HepG2 (cell line): ENCODE measurements around the gene SCMH1. TPM values are rescaled to one million over a fixed set of nuclear protein-coding genes. Genes with fewer than 3 reads are reported as not detected.
A peak's percentile ranks its signal among the peaks of the same experiment; 100 is the strongest.
"Not testable (repeated sequence)": the region's sequence is repeated elsewhere in the genome, so short reads cannot be mapped to it uniquely, and the experiment has no call there.

Experiments
- ATAC-seq: fragments of 200-7000 bp; cut with Tn5 transposase; 3 replicates; pipeline ENCODE4 v1.9.1; 2020; ENCODE audit warnings: mild to moderate bottlenecking, moderate library complexity
- BruUV-seq: library from RNA; stranded (reverse); fragments of 400-500 nt; replicated peaks from 2 replicates; lab custom pipeline; 2021; lab: Mats Ljungman, UMichigan
- CTCF ChIA-PET: fragments of 300-600 bp; formaldehyde crosslinking; extraction: SDS; loops from one replicate; lab custom pipeline; 2021; ENCODE audit warnings: low total read pairs, inconsistent platforms, low intra/inter-chr PET ratio; lab: Yijun Ruan, JAX
- POLR2A ChIA-PET: fragments of 350-600 bp; sonication (Branson Sonifier 250); formaldehyde crosslinking; loops from one replicate; lab custom pipeline; 2020; ENCODE audit warnings: antibody characterized with exemption, inconsistent platforms; lab: Yijun Ruan, JAX
- DNase-seq: peaks from one replicate; pipeline ENCODE4 v3.0.0-alpha.2; 2015; ENCODE audit warnings: low spot score
- FAIRE-seq: peaks from 3 replicates; lab custom pipeline; 2011; peaks lifted over from hg19 to GRCh38; lab: Jason Lieb, UNC
- H2AFZ ChIP-seq: one replicate; pipeline ENCODE4 v1.6.1; 2011; ENCODE audit warnings: low read length, inconsistent platforms
- H3K27ac ChIP-seq: fragments of 300-600 bp; 3 replicates; pipeline ENCODE4 v1.8.0; 2011; ENCODE audit warnings: mixed run types, mild to moderate bottlenecking, mixed read lengths, low read length, inconsistent platforms; ENCODE audit not compliant: insufficient read depth; ENCODE audit errors: extremely low read length
- H3K27me3 ChIP-seq, 2 experiments: fragments of 200-600 bp in 1 of 2; 2 replicates in 1 of 2; 3 replicates in 1 of 2; pipeline versions ENCODE4 v1.6.0 to v1.8.0; 2011; ENCODE audit warnings: low read length in 2 of 2, mild to moderate bottlenecking in 2 of 2, moderate library complexity in 2 of 2, inconsistent platforms in 1 of 2; ENCODE audit not compliant: insufficient read depth in 2 of 2, control insufficient read depth in 1 of 2
- H3K36me3 ChIP-seq, 2 experiments: fragments of 200-600 bp in 1 of 2; replicated peaks in 1 of 2; 2 replicates in 1 of 2; 3 replicates in 1 of 2; pipeline versions ENCODE4 v1.5.1 to v1.8.0; 2011; ENCODE audit warnings: low read length in 2 of 2, inconsistent platforms in 1 of 2; ENCODE audit not compliant: insufficient read depth in 2 of 2, control insufficient read depth in 1 of 2
- H3K4me1 ChIP-seq: 2 replicates; pipeline ENCODE4 v1.5.1; 2012; ENCODE audit warnings: low read length, inconsistent platforms; ENCODE audit not compliant: insufficient read depth
- H3K4me2 ChIP-seq: 2 replicates; pipeline ENCODE4 v1.6.0; 2011; ENCODE audit warnings: low read depth, low read length, inconsistent platforms
- H3K4me3 ChIP-seq, 3 experiments: fragments of 200-600 bp in 1 of 3; sonication (generic), shearing (Covaris generic) in 1 of 3; replicated peaks in 1 of 3; 2 replicates each; pipeline ENCODE4 v1.5.1; 2011 to 2016; ENCODE audit warnings: low read length in 3 of 3, inconsistent platforms in 2 of 3, low read depth in 2 of 3, mild to moderate bottlenecking in 2 of 3, control low read depth in 1 of 3, mixed read lengths in 1 of 3; ENCODE audit not compliant: insufficient read depth in 1 of 3
- H3K79me2 ChIP-seq: one replicate; pipeline ENCODE4 v1.6.1; 2011; ENCODE audit warnings: low read length, inconsistent platforms; ENCODE audit not compliant: insufficient read depth
- H3K9ac ChIP-seq: 2 replicates; pipeline ENCODE4 v1.6.0; 2011; ENCODE audit warnings: mild to moderate bottlenecking, low read depth, low read length, inconsistent platforms; ENCODE audit not compliant: insufficient read depth
- H3K9me3 ChIP-seq: 2 replicates; pipeline ENCODE4 v1.5.1; 2012; ENCODE audit warnings: mild to moderate bottlenecking, low read length
- H4K20me1 ChIP-seq: 2 replicates; pipeline ENCODE4 v1.6.0; 2011; ENCODE audit warnings: inconsistent platforms, mild to moderate bottlenecking, low read length, moderate library complexity; ENCODE audit not compliant: insufficient read depth
- ARID5B ChIP-seq: IDR thresholded peaks from 2 replicates; pipeline ENCODE4 v1.4.0; 2020; ENCODE audit warnings: mild to moderate bottlenecking, missing genetic modification reagents
- BHLHE40 ChIP-seq: IDR thresholded peaks from 2 replicates; pipeline ENCODE4 v1.6.1; 2011; ENCODE audit warnings: low read length, improper control_type of control experiment
- HDAC1 ChIP-seq: sonication (generic); formaldehyde crosslinking; IDR thresholded peaks from 2 replicates; pipeline ENCODE4 v1.5.1; 2020; ENCODE audit warnings: mild to moderate bottlenecking, missing genetic modification reagents
- MAFF ChIP-seq: IDR thresholded peaks from 2 replicates; pipeline ENCODE4 v1.6.1; 2011; ENCODE audit warnings: low read depth, low read length, improper control_type of control experiment
- MED1 ChIP-seq: sonication (generic); formaldehyde crosslinking; IDR thresholded peaks from 2 replicates; pipeline ENCODE4 v1.4.0; 2020; ENCODE audit warnings: missing genetic modification reagents
- MIXL1 ChIP-seq: IDR thresholded peaks from 2 replicates; pipeline ENCODE4 v1.6.1; 2016
- MXD4 ChIP-seq: IDR thresholded peaks from 2 replicates; pipeline ENCODE4 v1.6.1; 2016; ENCODE audit warnings: mild to moderate bottlenecking, missing biosample characterization, missing genetic modification reagents
- RFX5 ChIP-seq: IDR thresholded peaks from 2 replicates; pipeline ENCODE4 v1.6.1; 2011; ENCODE audit warnings: low read depth, low read length, improper control_type of control experiment
- TBX2 ChIP-seq: sonication (generic); formaldehyde crosslinking; IDR thresholded peaks from 2 replicates; pipeline ENCODE4 v1.5.0; 2020; ENCODE audit warnings: missing genetic modification reagents, mild to moderate bottlenecking, borderline replicate concordance
- TCF7 ChIP-seq: sonication (generic); IDR thresholded peaks from 2 replicates; pipeline ENCODE4 v1.6.1; 2016; ENCODE audit warnings: antibody characterized with exemption, low read depth
- ZKSCAN8 ChIP-seq: IDR thresholded peaks from 2 replicates; pipeline ENCODE4 v1.6.1; 2016; ENCODE audit warnings: borderline replicate concordance, missing genetic modification reagents, missing compliant biosample characterization
- ZNF121 ChIP-seq: sonication (generic); formaldehyde crosslinking; IDR thresholded peaks from 2 replicates; pipeline ENCODE4 v1.5.0; 2020; ENCODE audit warnings: mild to moderate bottlenecking, missing genetic modification reagents
- WGBS: methylation state at CpG from one replicate; pipeline ENCODE4 v1.1.6; 2017; ENCODE audit warnings: low lambda C conversion rate; 5-methylcytosine and 5-hydroxymethylcytosine counted together
- in situ Hi-C: cut with HindIII; loops from 2 replicates; pipeline ENCODE4 v1.10.0; 2017; ENCODE audit warnings: low pct_unique_long_range_greater_than_20kb; ENCODE audit not compliant: extremely low pct_ligation_motif_present
- intact Hi-C: fragments of 100-400 bp; cut with micrococcal nuclease; formaldehyde crosslinking; loops from one replicate; pipeline ENCODE4 v1.10.0; 2022; ENCODE audit not compliant: unreplicated experiment
- polyA plus RNA-seq, 8 experiments: library from polyadenylated mRNA; depleted of rRNA in 3 of 8; stranded (reverse) in 7 of 8; unstranded in 1 of 8; fragments of >200 nt; fragmentation: Illumina TruSeq in 4 of 8; extraction: Trizol in 4 of 8; gene quantifications; 2 replicates each; pipeline versions ENCODE4 v1.2.1 to v1.2.3, GENCODE V29; 2011 to 2016; ENCODE audit warnings: low read depth in 4 of 8, missing spikeins in 1 of 8, mixed read lengths in 1 of 8; ENCODE audit not compliant: insufficient read depth in 1 of 8
- total RNA-seq, 5 experiments: library from RNA; depleted of rRNA; stranded (reverse); fragments of >200 nt; fragmentation: Illumina TruSeq; extraction: Trizol; gene quantifications; 2 replicates each; pipeline ENCODE4 v1.2.3, GENCODE V29; 2016; ENCODE audit warnings: low read depth in 1 of 5

Gene SCMH1
- total and polyA plus RNA-seq, 2 of the 13 experiments (the other 11 are each of a cell fraction or from before 2014, with no cell fraction given): 41.8 to 52.6 TPM

GRCh38 chr1:41134325-41134724, 107.8 kb downstream of the SCMH1 start:
- H4K20me1 ChIP-seq, H3K27me3 ChIP-seq, H3K27ac ChIP-seq, POLR2A ChIA-PET, H3K36me3 ChIP-seq, BruUV-seq, intact Hi-C loops, H2AFZ ChIP-seq, in situ Hi-C loops, FAIRE-seq, H3K9ac ChIP-seq, H3K4me2 ChIP-seq, H3K9me3 ChIP-seq, H3K4me1 ChIP-seq, DNase-seq, H3K79me2 ChIP-seq, CTCF ChIA-PET, H3K4me3 ChIP-seq, ATAC-seq: not testable (repeated sequence)
- 90% methylated on average over 2 of the region's 2 CpGs for WGBS

- Histone ChIP-seq H4K20me1 (no peaks in the 10 kb centered on the region; the same call in 1 of the 2 replicates), H2AFZ (no peak overlapping the region), H3K36me3 (no peaks in the 10 kb centered on the region; a peak in 1 of 5 replicates), H3K4me3 (no peak overlapping the region), H3K4me1 (peaks cover 12% of the 10 kb centered on the region), H3K9me3 (no peaks in the 10 kb centered on the region), H3K27ac (peak overlapping the region; percentile 8), H3K79me2 (no peaks in the 10 kb centered on the region), H3K4me2 (0 out of 2 replicates have a peak overlapping the region, but pooled peaks have one; percentile 6), H3K9ac (no peak overlapping the region), H3K27me3 (no peaks in the 10 kb centered on the region)
- in situ Hi-C loops: no loop called here
- 83% methylated on average over 8 of the region's 8 CpGs for WGBS
- FAIRE-seq (peak; percentile 72), DNase-seq (peak; percentile 86), ATAC-seq (peak; percentile 98)
- ChIA-PET POLR2A (interaction anchor here (1.3 kb wide), 1 partner anchor 13 kb away, joined by 3 read pairs; no protein-coding TSS in a partner anchor), CTCF (interaction anchor here (1.6 kb wide), 1 partner anchor 100 kb away, joined by 3 read pairs; no protein-coding TSS in a partner anchor)
- intact Hi-C loops: loop anchor here (2.0 kb wide), 1 partner anchor 118 kb away; no protein-coding TSS in a partner anchor
- no TSS peak for BruUV-seq
- TF ChIP-seq TCF7 (peak; percentile 73), ZKSCAN8 (CRISPR knock-in tag) (no peak), ZNF121 (CRISPR knock-in tag) (peak; percentile 62; the same call in 1 of the 2 replicates), BHLHE40 (peak; percentile 61), HDAC1 (CRISPR knock-in tag) (peak; percentile 45; the same call in 1 of the 2 replicates), RFX5 (peak; percentile 79; the same call in 1 of the 2 replicates), TBX2 (CRISPR knock-in tag) (peak; percentile 59; the same call in 1 of the 2 replicates), MXD4 (no peak), MED1 (0 out of 2 replicates have a peak, but pooled peaks have one; percentile 13), MAFF (peak; percentile 100), ARID5B (CRISPR knock-in tag) (peak; percentile 61), MIXL1 (CRISPR knock-in tag) (0 out of 2 replicates have a peak, but pooled peaks have one; percentile 28)
Measured at GRCh38 chr1:41122851-41123518, 119.1 kb downstream of the SCMH1 start.
